Nephron (organoid): ENCODE measurements around the gene APOLD1.
"Not testable (repeated sequence)": the region's sequence is repeated elsewhere in the genome, so short reads cannot be mapped to it uniquely, and the experiment has no call there.

Experiments
- H3K27ac Mint-ChIP-seq, 3 experiments: 2 replicates each; pipeline ENCODE4 v1.8.0; 2020; ENCODE audit warnings: mixed read lengths in 3 of 3, mild to moderate bottlenecking in 2 of 3, moderate library complexity in 1 of 3
- H3K27me3 Mint-ChIP-seq: 2 replicates; pipeline ENCODE4 v1.8.0; 2021; ENCODE audit warnings: low read depth, mild to moderate bottlenecking, moderate library complexity, mixed read lengths
- H3K36me3 Mint-ChIP-seq: 2 replicates; pipeline ENCODE4 v1.8.0; 2020; ENCODE audit warnings: low read depth, mixed read lengths
- H3K4me1 Mint-ChIP-seq: 2 replicates; pipeline ENCODE4 v1.8.0; 2020; ENCODE audit warnings: mixed read lengths
- H3K4me3 Mint-ChIP-seq, 3 experiments: 2 replicates each; pipeline ENCODE4 v1.8.0; 2020; ENCODE audit warnings: mild to moderate bottlenecking in 3 of 3, mixed read lengths in 3 of 3, moderate library complexity in 2 of 3
- H3K9me3 Mint-ChIP-seq: 2 replicates; pipeline ENCODE4 v1.8.0; 2020; ENCODE audit warnings: mixed read lengths
- CTCF ChIP-seq, 3 experiments: fragments of 200-600 bp; sonication (generic); IDR thresholded peaks; one replicate each; pipeline ENCODE4 v1.5.0; 2021; ENCODE audit warnings: antibody characterized with exemption in 3 of 3; ENCODE audit not compliant: unreplicated experiment in 3 of 3

Gene APOLD1

DNA sequence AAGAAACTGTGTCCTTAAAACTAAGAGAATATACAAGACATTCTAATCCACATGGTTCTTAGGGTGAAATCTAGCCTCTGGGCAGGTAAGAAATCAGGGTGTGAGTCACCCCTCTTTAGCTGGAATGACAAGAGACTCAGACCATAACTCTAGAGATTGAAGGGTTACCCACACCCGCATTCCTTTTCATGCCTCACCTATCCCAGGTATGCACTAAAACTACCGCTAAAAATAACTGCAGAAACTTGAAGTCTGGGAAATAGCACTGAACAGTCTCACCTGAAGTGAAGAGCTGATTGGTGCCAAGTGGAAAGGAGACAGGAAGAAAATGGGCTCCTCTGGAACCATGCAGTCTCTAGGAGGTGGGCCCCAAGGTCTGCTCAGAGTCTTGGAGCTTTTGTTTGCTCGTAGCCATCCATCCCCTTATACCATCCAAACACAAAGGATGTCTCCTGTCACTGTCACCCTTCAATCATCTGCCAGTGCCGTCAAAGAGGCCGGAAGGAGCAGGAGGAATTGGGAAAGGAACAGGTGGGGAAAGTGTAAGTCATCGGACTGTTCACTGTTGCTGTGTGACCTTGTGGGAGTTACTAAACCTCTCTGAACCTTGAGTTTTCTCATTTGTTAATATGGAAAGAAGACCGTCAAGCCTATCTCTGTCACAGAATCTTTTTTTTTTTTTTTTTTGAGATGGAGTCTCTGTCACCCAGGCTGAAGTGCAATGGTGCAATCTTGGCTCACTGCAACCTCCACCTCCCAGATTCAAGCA lies 50.1 kb downstream of the APOLD1 start:
- no peaks in the 10 kb centered on the region for H3K4me1 Mint-ChIP-seq
- peaks cover 28% of the 10 kb centered on the region for H3K36me3 Mint-ChIP-seq
- TF ChIP-seq CTCF (IDR thresholded peaks at IDR 0.05; ENCODE audit: unreplicated experiment in 3 of 3), result no peak
- H3K9me3 Mint-ChIP-seq, result no peaks in the 10 kb centered on the region
- no peak overlapping the region for H3K4me3 Mint-ChIP-seq
- H3K27me3 Mint-ChIP-seq, result no peaks in the 10 kb centered on the region
- peak overlapping the region in 2 of 3 experiments; percentile 41 to 43 for H3K27ac Mint-ChIP-seq

- no peak for TF ChIP-seq CTCF (IDR thresholded peaks at IDR 0.05; ENCODE audit: unreplicated experiment in 3 of 3)
- H3K36me3 Mint-ChIP-seq, result peaks cover 24% of the 10 kb centered on the region
- H3K9me3 Mint-ChIP-seq, result no peaks in the 10 kb centered on the region
- no peak overlapping the region for H3K4me3 Mint-ChIP-seq
- no peaks in the 10 kb centered on the region for H3K27me3 Mint-ChIP-seq
- H3K27ac Mint-ChIP-seq, result peak overlapping the region in 1 of 3 experiments; percentile 46
- no peaks in the 10 kb centered on the region for H3K4me1 Mint-ChIP-seq
Measured at GRCh38 chr12:12836571-12836970, 51.1 kb downstream of the APOLD1 start.

DNA sequence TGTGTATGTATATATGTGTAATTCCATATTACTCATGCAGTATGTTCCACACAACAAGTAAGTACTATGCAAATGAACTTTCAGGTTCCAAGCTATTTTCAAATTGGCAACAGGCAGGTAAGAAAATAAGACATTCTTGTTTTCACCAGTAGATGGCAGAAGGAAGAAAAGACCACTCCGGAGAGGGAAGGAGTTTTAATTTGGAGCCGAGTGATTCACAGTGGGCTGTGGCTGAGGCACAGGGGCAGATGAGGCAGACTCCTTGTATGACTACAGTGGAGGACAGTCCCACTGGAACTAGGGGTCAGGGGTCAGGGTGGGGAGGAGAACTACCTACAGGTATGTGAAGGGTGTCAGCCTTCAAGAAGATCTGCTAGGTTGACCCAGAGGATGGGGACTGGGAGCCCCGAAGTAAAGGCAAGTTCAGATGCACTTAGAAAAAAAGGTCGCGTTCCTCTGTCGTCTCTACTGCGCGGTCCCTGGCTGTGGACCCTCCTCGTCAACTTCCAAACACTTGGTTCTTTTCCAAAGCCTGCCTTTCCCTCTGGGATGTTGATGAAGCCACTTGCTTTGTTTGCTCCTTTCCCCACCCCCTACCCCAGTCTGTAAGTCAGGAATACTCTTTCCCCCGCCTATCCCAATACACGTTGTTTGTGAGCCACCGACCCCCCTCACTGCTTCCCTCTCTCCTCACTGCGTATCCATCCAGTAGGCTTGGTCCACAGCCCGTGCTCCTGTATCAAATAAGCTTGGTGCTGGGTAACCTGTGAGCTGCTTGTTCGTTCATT lies 51.8 kb downstream of the APOLD1 start:
- Mint-ChIP-seq H3K4me1 (no peaks in the 10 kb centered on the region), H3K27me3 (no peaks in the 10 kb centered on the region), H3K4me3 (no peak overlapping the region), H3K36me3 (peaks cover 19% of the 10 kb centered on the region), H3K9me3 (no peaks in the 10 kb centered on the region), H3K27ac (no peak overlapping the region)
- peak; percentile 53 to 57 (median 54) for TF ChIP-seq CTCF (IDR thresholded peaks at IDR 0.05; ENCODE audit: unreplicated experiment in 3 of 3)

- H3K9me3 Mint-ChIP-seq, result no peaks in the 10 kb centered on the region
- no peaks in the 10 kb centered on the region for H3K27me3 Mint-ChIP-seq
- peaks cover 14% of the 10 kb centered on the region for H3K36me3 Mint-ChIP-seq
- no peaks in the 10 kb centered on the region for H3K4me1 Mint-ChIP-seq
- no peak for TF ChIP-seq CTCF (IDR thresholded peaks at IDR 0.05; ENCODE audit: unreplicated experiment in 3 of 3)
- H3K4me3 Mint-ChIP-seq, result no peak overlapping the region
- no peak overlapping the region for H3K27ac Mint-ChIP-seq
Measured at GRCh38 chr12:12837813-12838153, 52.3 kb downstream of the APOLD1 start.

DNA sequence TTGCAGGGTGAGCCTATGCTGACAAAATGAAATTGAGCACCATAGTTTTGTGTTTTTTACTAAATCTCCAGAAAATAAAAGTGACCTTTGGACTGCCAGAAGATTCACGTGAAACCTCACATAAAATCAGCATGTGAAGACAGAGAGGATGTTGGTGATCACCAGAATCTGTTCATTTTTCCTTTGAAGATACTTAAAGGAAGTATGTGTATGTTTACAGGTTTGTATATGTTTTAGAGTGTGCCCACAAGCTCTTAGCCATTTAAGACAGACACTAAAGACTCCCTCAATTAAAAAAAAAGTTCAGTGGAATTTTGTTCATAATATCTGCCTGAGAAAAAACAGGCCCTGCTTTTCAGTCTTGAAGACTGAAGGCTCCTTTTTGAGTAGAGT lies 53.5 kb downstream of the APOLD1 start:
- Mint-ChIP-seq H3K27ac (no peak overlapping the region), H3K4me3 (no peak overlapping the region), H3K9me3 (no peaks in the 10 kb centered on the region), H3K4me1 (no peaks in the 10 kb centered on the region), H3K36me3 (peaks cover 1% of the 10 kb centered on the region), H3K27me3 (no peaks in the 10 kb centered on the region)
- TF ChIP-seq CTCF (IDR thresholded peaks at IDR 0.05; ENCODE audit: unreplicated experiment in 3 of 3), result no peak

GRCh38 chr12:12839439-12839838 lies 54.0 kb downstream of the APOLD1 start:
- H3K27ac Mint-ChIP-seq, H3K4me1 Mint-ChIP-seq, H3K27me3 Mint-ChIP-seq, H3K4me3 Mint-ChIP-seq, H3K9me3 Mint-ChIP-seq, H3K36me3 Mint-ChIP-seq: not testable (repeated sequence)
